ENCODE data around the gene ADM5. TPM values are rescaled to one million over a fixed set of nuclear protein-coding genes. Genes with fewer than 3 reads are reported as not detected.

ADM5 gene
- total RNA-seq, 1 experiment from 2014 or later, result 4.7 TPM

GRCh38 chr19:49662011-49662410 lies 27.4 kb upstream of the ADM5 start:
- POLR2A ChIA-PET, result no interaction called here
- ATAC-seq (no peak), DNase-seq (ENCODE audit: low read depth, low spot score) (no peak)
- TF ChIP-seq TCF7L2 (IDR thresholded peaks at IDR 0.05; ENCODE audit: low read depth, low read length), result no peak
- no peak for TF ChIP-seq CTCF (IDR thresholded peaks at IDR 0.05)
- no peak for TF ChIP-seq REST (IDR thresholded peaks at IDR 0.05; ENCODE audit: insufficient read depth in 1 of 2, low read depth in 2 of 2, low read length in 1 of 2)
- TF ChIP-seq POLR2AphosphoS5 (IDR thresholded peaks at IDR 0.05; ENCODE audit: low read depth, low read length), result no peak
- no peak for TF ChIP-seq SIN3A (IDR thresholded peaks at IDR 0.05; ENCODE audit: borderline replicate concordance, insufficient read depth, low read depth, low read length)
- Histone ChIP-seq H3K27ac (ENCODE audit: low read length) (no peak overlapping the region), H3K36me3 (ENCODE audit: control insufficient read depth, insufficient read depth, low read length) (peaks cover 10% of the 10 kb centered on the region; the same call in 1 of the 2 replicates), H3K4me3 (ENCODE audit: low read depth in 2 of 2, low read length in 2 of 2) (no peak overlapping the region), H3K4me1 (ENCODE audit: control insufficient read depth, insufficient read depth, low read length) (no peaks in the 10 kb centered on the region), H3K9me3 (ENCODE audit: control insufficient read depth, insufficient read depth, low read depth, low read length) (no peaks in the 10 kb centered on the region), H3K27me3 (ENCODE audit: control insufficient read depth, insufficient read depth, low read length) (no peaks in the 10 kb centered on the region)
- intact Hi-C loops (cut with micrococcal nuclease; ENCODE audit: unreplicated experiment), result no loop called here
- CTCF ChIA-PET, result no interaction called here
- in situ Hi-C loops (cut with HindIII; ENCODE audit: low pct_unique_long_range_greater_than_20kb, low sequenced_read_pairs), result no loop called here
- no TSS peak for BruUV-seq (replicated peaks)

DNA sequence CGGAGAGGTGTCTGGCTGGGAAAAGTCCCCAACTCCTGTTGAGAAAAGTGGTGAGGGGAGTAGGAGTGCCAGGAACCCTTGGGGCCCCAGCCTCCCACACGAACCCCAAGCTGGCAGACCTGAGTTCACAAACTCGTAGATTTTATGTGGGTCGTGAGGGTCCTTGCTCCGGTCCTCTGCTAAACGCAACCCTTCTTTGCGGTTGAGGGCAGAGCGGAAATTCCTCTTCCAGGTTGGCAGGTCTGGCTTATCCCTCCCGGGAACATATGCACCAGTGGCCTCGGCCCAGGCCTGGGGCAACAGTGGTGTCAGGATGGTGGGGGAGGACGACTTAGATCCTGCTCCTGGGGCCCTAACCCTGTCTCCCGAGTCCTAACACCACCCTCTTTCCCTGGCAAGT lies 26.2 kb upstream of the ADM5 start:
- Histone ChIP-seq H3K9me3 (ENCODE audit: control insufficient read depth, insufficient read depth, low read depth, low read length) (no peaks in the 10 kb centered on the region), H3K36me3 (ENCODE audit: control insufficient read depth, insufficient read depth, low read length) (peaks cover 10% of the 10 kb centered on the region; the same call in 1 of the 2 replicates), H3K4me3 (ENCODE audit: low read depth in 2 of 2, low read length in 2 of 2) (no peak overlapping the region), H3K27ac (ENCODE audit: low read length) (no peak overlapping the region), H3K27me3 (ENCODE audit: control insufficient read depth, insufficient read depth, low read length) (no peaks in the 10 kb centered on the region), H3K4me1 (ENCODE audit: control insufficient read depth, insufficient read depth, low read length) (peaks cover 2% of the 10 kb centered on the region; the same call in 1 of the 2 replicates)
- intact Hi-C loops (cut with micrococcal nuclease; ENCODE audit: unreplicated experiment), result no loop called here
- ChIA-PET POLR2A (no interaction called here), CTCF (interaction anchor here (0.8 kb wide), 1 partner anchor 9 kb away, joined by 6 read pairs; no protein-coding TSS in a partner anchor)
- no TSS peak for BruUV-seq (replicated peaks)
- ATAC-seq (no peak), DNase-seq (ENCODE audit: low read depth, low spot score) (no peak)
- in situ Hi-C loops (cut with HindIII; ENCODE audit: low pct_unique_long_range_greater_than_20kb, low sequenced_read_pairs), result no loop called here
- no peak for TF ChIP-seq POLR2AphosphoS5 (IDR thresholded peaks at IDR 0.05; ENCODE audit: low read depth, low read length)
- TF ChIP-seq TCF7L2 (IDR thresholded peaks at IDR 0.05; ENCODE audit: low read depth, low read length), result no peak
- no peak for TF ChIP-seq SIN3A (IDR thresholded peaks at IDR 0.05; ENCODE audit: borderline replicate concordance, insufficient read depth, low read depth, low read length)
- TF ChIP-seq CTCF (IDR thresholded peaks at IDR 0.05), result no peak
- TF ChIP-seq REST (IDR thresholded peaks at IDR 0.05; ENCODE audit: insufficient read depth in 1 of 2, low read depth in 2 of 2, low read length in 1 of 2), result no peak

Measured in Panc1 (cell line).